ENCODE data around the gene TSC22D2.
"Not testable (repeated sequence)": the region's sequence is repeated elsewhere in the genome, so short reads cannot be mapped to it uniquely, and the experiment has no call there.

Gene TSC22D2

GRCh38 chr3:150469031-150469930 lies 61.2 kb downstream of the TSC22D2 start:
- peak; percentile 86 for DNase-seq (ENCODE audit: low read depth)
- no peak for TF ChIP-seq CTCF (IDR thresholded peaks at IDR 0.05; ENCODE audit: control insufficient read depth, insufficient read depth, low read depth, low read length, missing control alignments)
- H3K4me3 ChIP-seq (ENCODE audit: control insufficient read depth, low read depth, low read length): no peak overlapping the region

GRCh38 chr3:150469931-150470740 lies 62.0 kb downstream of the TSC22D2 start:
- no peak overlapping the region for H3K4me3 ChIP-seq (ENCODE audit: control insufficient read depth, low read depth, low read length)
- no peak for DNase-seq (ENCODE audit: low read depth)
- no peak for TF ChIP-seq CTCF (IDR thresholded peaks at IDR 0.05; ENCODE audit: control insufficient read depth, insufficient read depth, low read depth, low read length, missing control alignments)

GRCh38 chr3:150472421-150472820 lies 64.3 kb downstream of the TSC22D2 start:
- no peak for TF ChIP-seq CTCF (IDR thresholded peaks at IDR 0.05; ENCODE audit: control insufficient read depth, insufficient read depth, low read depth, low read length, missing control alignments)
- H3K4me3 ChIP-seq (ENCODE audit: control insufficient read depth, low read depth, low read length): no peak overlapping the region
- no peak for DNase-seq (ENCODE audit: low read depth)

- not testable (repeated sequence) for H3K4me3 ChIP-seq (ENCODE audit: control insufficient read depth, low read depth, low read length); DNase-seq (ENCODE audit: low read depth)
Observed at GRCh38 chr3:150473161-150473560, 65.1 kb downstream of the TSC22D2 start.

GRCh38 chr3:150479370-150479769 lies 71.3 kb downstream of the TSC22D2 start:
- no peak for TF ChIP-seq CTCF (IDR thresholded peaks at IDR 0.05; ENCODE audit: control insufficient read depth, insufficient read depth, low read depth, low read length, missing control alignments)
- DNase-seq (ENCODE audit: low read depth): no peak
- no peak overlapping the region for H3K4me3 ChIP-seq (ENCODE audit: control insufficient read depth, low read depth, low read length)

GRCh38 chr3:150480877-150481276 lies 72.8 kb downstream of the TSC22D2 start:
- H3K4me3 ChIP-seq (ENCODE audit: control insufficient read depth, low read depth, low read length): no peak overlapping the region
- no peak for TF ChIP-seq CTCF (IDR thresholded peaks at IDR 0.05; ENCODE audit: control insufficient read depth, insufficient read depth, low read depth, low read length, missing control alignments)
- no peak for DNase-seq (ENCODE audit: low read depth)

- no peak overlapping the region for H3K4me3 ChIP-seq (ENCODE audit: control insufficient read depth, low read depth, low read length)
- TF ChIP-seq CTCF (IDR thresholded peaks at IDR 0.05; ENCODE audit: control insufficient read depth, insufficient read depth, low read depth, low read length, missing control alignments): no peak
- peak; percentile 23 for DNase-seq (ENCODE audit: low read depth)
Observed at GRCh38 chr3:150483226-150483625, 75.1 kb downstream of the TSC22D2 start.

Data from AG09309 (cell line).